ENCODE measurements around the gene ARID1B.

- no peak for TF ChIP-seq POLR2A (IDR thresholded peaks at IDR 0.05)
- TF ChIP-seq CTCF (IDR thresholded peaks at IDR 0.05) = no peak
Measured at GRCh38 chr6:156960525-156960924, 183.3 kb downstream of the ARID1B start.
